GM12878 (cell line): ENCODE results near the gene LNX2. TPM values are rescaled to one million over a fixed set of nuclear protein-coding genes. Genes with fewer than 3 reads are reported as not detected.

Experiments
- ASH2L ChIP-seq: fragments of 300-600, 200-600 bp; sonication (generic); IDR thresholded peaks from 2 replicates; pipeline ENCODE4 v1.6.1; 2017; ENCODE audit warnings: low read depth, mild to moderate bottlenecking, borderline replicate concordance
- CREM ChIP-seq: IDR thresholded peaks from 2 replicates; pipeline ENCODE4 v1.6.1; 2014; ENCODE audit warnings: antibody characterized with exemption, low read depth
- CUX1 ChIP-seq: IDR thresholded peaks from 2 replicates; pipeline ENCODE4 v1.6.1; 2012; ENCODE audit warnings: improper control_type of control experiment, low read depth, low read length; ENCODE audit not compliant: insufficient replicate concordance
- EED ChIP-seq: sonication (generic); IDR thresholded peaks from 2 replicates; pipeline ENCODE4 v1.6.1; 2016; ENCODE audit warnings: antibody characterized with exemption, low read depth
- ELK1 ChIP-seq: IDR thresholded peaks from 2 replicates; pipeline ENCODE4 v1.6.1; 2012; ENCODE audit warnings: low read depth, low read length, improper control_type of control experiment
- HDGF ChIP-seq: fragments of 450-650 bp; IDR thresholded peaks from 2 replicates; pipeline ENCODE4 v1.6.1; 2016; ENCODE audit warnings: antibody characterized with exemption
- JUND ChIP-seq: IDR thresholded peaks from 2 replicates; pipeline ENCODE4 v1.6.1; 2012; ENCODE audit warnings: low read depth, mild to moderate bottlenecking, low read length, improper control_type of control experiment, moderate library complexity
- KAT2A ChIP-seq: conservative IDR thresholded peaks from 2 replicates; pipeline ENCODE4 v1.6.1; 2011; ENCODE audit warnings: low read depth, low read length; ENCODE audit not compliant: control insufficient read depth
- MTA3 ChIP-seq: IDR thresholded peaks from 2 replicates; pipeline ENCODE4 v1.6.1; 2012; ENCODE audit warnings: low read length, inconsistent platforms, borderline replicate concordance
- NBN ChIP-seq: fragments of 450-650 bp; IDR thresholded peaks from 2 replicates; pipeline ENCODE4 v1.6.1; 2016
- NFXL1 ChIP-seq: fragments of 450-650 bp; IDR thresholded peaks from 2 replicates; pipeline ENCODE4 v1.6.1; 2017; ENCODE audit warnings: antibody characterized with exemption, mild to moderate bottlenecking, borderline replicate concordance
- NKRF ChIP-seq: fragments of 450-650 bp; conservative IDR thresholded peaks from 2 replicates; pipeline ENCODE4 v1.6.1; 2017; ENCODE audit warnings: mild to moderate bottlenecking, moderate library complexity
- PML ChIP-seq: IDR thresholded peaks from 2 replicates; pipeline ENCODE4 v1.6.1; 2012; ENCODE audit warnings: low read length, inconsistent platforms
- POU2F2 ChIP-seq: IDR thresholded peaks from 3 replicates; pipeline ENCODE4 v1.6.1; 2011; ENCODE audit warnings: low read depth, mild to moderate bottlenecking, low read length, borderline replicate concordance
- RAD51 ChIP-seq: fragments of 450-650 bp; IDR thresholded peaks from 2 replicates; pipeline ENCODE4 v1.6.1; 2016; ENCODE audit warnings: moderate library complexity, mild to moderate bottlenecking, inconsistent platforms
- RB1 ChIP-seq: fragments of 450-650 bp; formaldehyde crosslinking; IDR thresholded peaks from 2 replicates; pipeline ENCODE4 v1.6.1; 2017; ENCODE audit warnings: mild to moderate bottlenecking, borderline replicate concordance
- RUNX3 ChIP-seq: IDR thresholded peaks from 2 replicates; pipeline ENCODE4 v1.6.1; 2012; ENCODE audit warnings: low read length, inconsistent platforms
- SIN3A ChIP-seq: IDR thresholded peaks from 2 replicates; pipeline ENCODE4 v1.6.1; 2012; ENCODE audit warnings: low read depth, low read length, improper control_type of control experiment
- SIX5 ChIP-seq: IDR thresholded peaks from 2 replicates; pipeline ENCODE4 v1.6.1; 2011; ENCODE audit warnings: mild to moderate bottlenecking, low read depth, low read length, moderate library complexity; ENCODE audit not compliant: severe bottlenecking
- SREBF1 ChIP-seq: IDR thresholded peaks from 2 replicates; pipeline ENCODE4 v1.6.1; 2012; ENCODE audit warnings: mild to moderate bottlenecking, low read length
- TBL1XR1 ChIP-seq: IDR thresholded peaks from 2 replicates; pipeline ENCODE4 v1.6.1; 2012; ENCODE audit warnings: low read depth, low read length, improper control_type of control experiment
- TCF3 ChIP-seq: IDR thresholded peaks from 2 replicates; pipeline ENCODE4 v1.6.1; 2012; ENCODE audit warnings: low read depth, mild to moderate bottlenecking, low read length, borderline replicate concordance; ENCODE audit not compliant: insufficient read depth
- ZNF207 ChIP-seq: fragments of 450-650 bp; IDR thresholded peaks from 2 replicates; pipeline ENCODE4 v1.6.1; 2014; ENCODE audit warnings: antibody characterized with exemption, mild to moderate bottlenecking, borderline replicate concordance
- ZNF217 ChIP-seq: fragments of 450-650 bp; IDR thresholded peaks from 2 replicates; pipeline ENCODE4 v1.6.1; 2017; ENCODE audit warnings: antibody characterized with exemption, mild to moderate bottlenecking
- polyA plus RNA-seq, 11 experiments: library from polyadenylated mRNA; depleted of rRNA in 4 of 11; unstranded in 6 of 11; stranded (reverse) in 5 of 11; fragments of >200 nt; fragmentation: Nextera tagmentation in 4 of 11; fragmentation: Illumina TruSeq in 1 of 11; extraction: Ambion mirVana in 4 of 11; extraction: Trizol in 1 of 11; gene quantifications; 1 replicate in 1 of 11; 2 replicates in 10 of 11; pipeline versions ENCODE4 v1.2.1 to v1.2.3, GENCODE V29; 2011 to 2016; ENCODE audit warnings: inconsistent platforms in 2 of 11, missing spikeins in 2 of 11, low read depth in 1 of 11
- total RNA-seq, 4 experiments: library from RNA; depleted of rRNA in 3 of 4; stranded (reverse); fragments of >200 nt in 3 of 4; fragmentation: Illumina TruSeq in 1 of 4; extraction: Trizol in 1 of 4; gene quantifications; 2 replicates each; pipeline versions ENCODE4 v1.2.1 to v1.2.3, GENCODE V29; 2013 to 2021

LNX2 gene
- total and polyA plus RNA-seq, 10 of the 15 experiments (the other 5 are each of a cell fraction or from before 2014, with no cell fraction given), result 1.3 to 7.7 (median 4.4) TPM

- TF ChIP-seq POU2F2, result 0 out of 3 replicates have a peak, but pooled peaks have one; percentile 13
- no peak for TF ChIP-seq CREM
- TF ChIP-seq CUX1, result no peak
- TF ChIP-seq JUND, result no peak
- TF ChIP-seq RB1, result no peak
- 0 out of 2 replicates have a peak, but pooled peaks have one; percentile 21 for TF ChIP-seq RUNX3
- no peak for TF ChIP-seq SIX5
- TF ChIP-seq NFXL1, result 0 out of 2 replicates have a peak, but pooled peaks have one; percentile 50
- TF ChIP-seq ZNF217, result peak; percentile 85
- peak; percentile 63; the same call in 1 of the 2 replicates for TF ChIP-seq ASH2L
- TF ChIP-seq NKRF, result peak; percentile 74
- TF ChIP-seq ZNF207, result peak; percentile 73; the same call in 1 of the 2 replicates
- TF ChIP-seq SIN3A, result peak; percentile 51; the same call in 1 of the 2 replicates
- no peak for TF ChIP-seq SREBF1
- peak; percentile 85; the same call in 1 of the 2 replicates for TF ChIP-seq PML
- no peak for TF ChIP-seq TBL1XR1
- TF ChIP-seq HDGF, result no peak
- TF ChIP-seq NBN, result peak; percentile 50
- no peak for TF ChIP-seq ELK1
- TF ChIP-seq EED, result no peak
- no peak for TF ChIP-seq KAT2A
- TF ChIP-seq TCF3, result no peak
- TF ChIP-seq RAD51, result peak; percentile 83
- no peak; the same call in 1 of the 2 replicates for TF ChIP-seq MTA3
Observed at GRCh38 chr13:27621366-27622101, 1.2 kb upstream of the LNX2 start, which contains the start of gene POLR1D (continued).
